Mammary epithelial cell (primary cell): ENCODE data around the gene TSPAN9.

Experiments
- CTCF ChIP-seq, 2 donors: IDR thresholded peaks in 1 of 2; conservative IDR thresholded peaks in 1 of 2; 2 replicates each; pipeline ENCODE4 v1.5.1; 2011 to 2012; ENCODE audit warnings: inconsistent platforms in 2 of 2, low read length in 2 of 2, mild to moderate bottlenecking in 2 of 2, control low read depth in 1 of 2, low read depth in 1 of 2; ENCODE audit not compliant: insufficient read depth in 1 of 2; ENCODE audit errors: extremely low read depth in 1 of 2
- EZH2 ChIP-seq: IDR thresholded peaks from 2 replicates; pipeline ENCODE4 v1.6.1; 2012; ENCODE audit warnings: low read length, inconsistent platforms, borderline replicate concordance

GRCh38 chr12:3115078-3115477, 37.9 kb downstream of the TSPAN9 start:
- TF ChIP-seq EZH2 (no peak), CTCF (conservative IDR thresholded peaks at IDR 0.05 in 1 of 2, IDR thresholded peaks at IDR 0.05 in 1 of 2; ENCODE audit: extremely low read depth in 1 of 2, insufficient read depth in 1 of 2, low read depth in 1 of 2, low read length in 2 of 2) (no peak)
